Neural progenitor cell (in vitro differentiated cells): Measurements from ENCODE around the gene CACNA1D. TPM values are rescaled to one million over a fixed set of nuclear protein-coding genes. Genes with fewer than 3 reads are reported as not detected.

Experiments used
- DNase-seq: peaks from one replicate; pipeline ENCODE4 v3.0.0-alpha.2; 2016; ENCODE audit warnings: low spot score
- H2AFZ ChIP-seq: fragments of 200-600 bp; sonication (generic); replicated peaks from 2 replicates; pipeline ENCODE4 v1.6.1; 2016; ENCODE audit warnings: antibody characterized with exemption
- H3F3A ChIP-seq: fragments of 200-600 bp; sonication (generic); 2 replicates; pipeline ENCODE4 v1.6.1; 2016; ENCODE audit warnings: antibody characterized with exemption, low read depth
- H3K27ac ChIP-seq: fragments of 200-600 bp; sonication (generic); 2 replicates; pipeline ENCODE4 v1.5.1; 2016; ENCODE audit warnings: mild to moderate bottlenecking
- H3K27me3 ChIP-seq: fragments of 200-600 bp; sonication (generic); 2 replicates; pipeline ENCODE4 v1.6.1; 2016; ENCODE audit warnings: mild to moderate bottlenecking, moderate library complexity
- H3K36me3 ChIP-seq: fragments of 200-600 bp; sonication (generic); 2 replicates; pipeline ENCODE4 v1.5.1; 2016
- H3K4me1 ChIP-seq: fragments of 200-600 bp; sonication (generic); 2 replicates; pipeline ENCODE4 v1.6.1; 2016; ENCODE audit warnings: mixed run types
- H3K4me2 ChIP-seq: fragments of 200-600 bp; sonication (generic); 2 replicates; pipeline ENCODE4 v1.6.1; 2016
- H3K4me3 ChIP-seq: fragments of 200-600 bp; sonication (generic); 2 replicates; pipeline ENCODE4 v1.5.1; 2016
- H3K79me2 ChIP-seq: fragments of 200-600 bp; sonication (generic); 2 replicates; pipeline ENCODE4 v1.6.1; 2016; ENCODE audit warnings: low read depth
- H3K9ac ChIP-seq: fragments of 200-600 bp; sonication (generic); 2 replicates; pipeline ENCODE4 v1.6.1; 2016
- H3K9me3 ChIP-seq: fragments of 200-600 bp; sonication (generic); 2 replicates; pipeline ENCODE4 v1.5.1; 2016; ENCODE audit warnings: low read depth
- H4K20me1 ChIP-seq: fragments of 200-600 bp; sonication (generic); 2 replicates; pipeline ENCODE4 v1.6.1; 2016; ENCODE audit warnings: low read depth
- H3K27ac Mint-ChIP-seq: 3 replicates; pipeline ENCODE4 v1.8.0; 2021; ENCODE audit warnings: mixed read lengths
- H3K27me3 Mint-ChIP-seq: 2 replicates; pipeline ENCODE4 v1.8.0; 2022; ENCODE audit warnings: low read depth, mild to moderate bottlenecking, inconsistent platforms, moderate library complexity, mixed read lengths; ENCODE audit not compliant: insufficient read depth
- H3K36me3 Mint-ChIP-seq: 3 replicates; pipeline ENCODE4 v1.8.0; 2021; ENCODE audit warnings: mixed read lengths
- H3K4me1 Mint-ChIP-seq: 3 replicates; pipeline ENCODE4 v1.8.0; 2021; ENCODE audit warnings: mixed read lengths
- H3K4me3 Mint-ChIP-seq: 3 replicates; pipeline ENCODE4 v1.8.0; 2021; ENCODE audit warnings: mild to moderate bottlenecking, moderate library complexity, mixed read lengths
- H3K9me3 Mint-ChIP-seq: 3 replicates; pipeline ENCODE4 v1.8.0; 2020; ENCODE audit warnings: mixed read lengths
- EZH2 ChIP-seq: fragments of 200-600 bp; sonication (generic); IDR thresholded peaks from 2 replicates; pipeline ENCODE4 v1.6.1; 2017; ENCODE audit warnings: antibody characterized with exemption, mild to moderate bottlenecking, moderate library complexity
- EZH2phosphoT487 ChIP-seq: fragments of 200-600 bp; sonication (generic); IDR thresholded peaks from 2 replicates; pipeline ENCODE4 v1.6.1; 2017; ENCODE audit warnings: antibody characterized with exemption
- total RNA-seq: library from RNA; depleted of rRNA; stranded (reverse); fragments of >200 nt; gene quantifications from 2 replicates; pipeline ENCODE4 v1.2.3, GENCODE V29; 2015; ENCODE audit warnings: low replicate concordance
- TF ChIP-seq, protein P1 (sequence below): fragments of 200-600 bp; sonication (generic); IDR thresholded peaks from 2 replicates; pipeline ENCODE4 v1.5.1; 2017; ENCODE audit warnings: antibody characterized with exemption, mild to moderate bottlenecking

Gene CACNA1D
- total RNA-seq, 1 donor from 2014 or later: 4.7 TPM

DNA sequence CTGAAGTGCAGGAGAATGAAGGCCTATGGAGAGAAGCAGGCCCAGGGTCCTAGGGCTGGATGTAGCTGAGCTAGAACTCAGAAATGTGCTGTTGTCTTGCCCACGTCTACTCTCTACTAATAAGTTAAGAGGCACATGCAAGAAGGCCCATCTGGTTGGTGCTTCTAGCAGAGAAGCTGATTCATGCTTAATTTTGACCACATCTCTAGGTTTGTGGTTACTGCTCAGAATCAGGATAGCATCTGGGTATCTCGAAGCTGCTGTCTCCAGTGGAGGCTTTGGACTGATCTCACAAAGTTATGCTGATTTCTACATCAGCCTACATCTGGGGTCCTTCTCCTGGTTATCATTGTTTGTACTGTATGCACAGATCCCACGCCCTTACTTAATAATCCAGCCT lies 87.3 kb downstream of the CACNA1D start:
- Mint-ChIP-seq H3K27ac (no peak overlapping the region), H3K9me3 (no peaks in the 10 kb centered on the region), H3K4me3 (no peak overlapping the region), H3K36me3 (no peaks in the 10 kb centered on the region), H3K4me1 (peaks cover 25% of the 10 kb centered on the region), H3K27me3 (peaks cover 8% of the 10 kb centered on the region)
- no peak overlapping the region for H3K4me3 ChIP-seq
- H3K36me3 ChIP-seq: no peaks in the 10 kb centered on the region
- DNase-seq: no peak
- H3K9me3 ChIP-seq: no peaks in the 10 kb centered on the region
- peaks cover 4% of the 10 kb centered on the region for H3K4me1 ChIP-seq
- H2AFZ ChIP-seq: no peak overlapping the region
- no peak overlapping the region for H3K4me2 ChIP-seq
- no peaks in the 10 kb centered on the region for H3K79me2 ChIP-seq
- TF ChIP-seq, protein P1, sequence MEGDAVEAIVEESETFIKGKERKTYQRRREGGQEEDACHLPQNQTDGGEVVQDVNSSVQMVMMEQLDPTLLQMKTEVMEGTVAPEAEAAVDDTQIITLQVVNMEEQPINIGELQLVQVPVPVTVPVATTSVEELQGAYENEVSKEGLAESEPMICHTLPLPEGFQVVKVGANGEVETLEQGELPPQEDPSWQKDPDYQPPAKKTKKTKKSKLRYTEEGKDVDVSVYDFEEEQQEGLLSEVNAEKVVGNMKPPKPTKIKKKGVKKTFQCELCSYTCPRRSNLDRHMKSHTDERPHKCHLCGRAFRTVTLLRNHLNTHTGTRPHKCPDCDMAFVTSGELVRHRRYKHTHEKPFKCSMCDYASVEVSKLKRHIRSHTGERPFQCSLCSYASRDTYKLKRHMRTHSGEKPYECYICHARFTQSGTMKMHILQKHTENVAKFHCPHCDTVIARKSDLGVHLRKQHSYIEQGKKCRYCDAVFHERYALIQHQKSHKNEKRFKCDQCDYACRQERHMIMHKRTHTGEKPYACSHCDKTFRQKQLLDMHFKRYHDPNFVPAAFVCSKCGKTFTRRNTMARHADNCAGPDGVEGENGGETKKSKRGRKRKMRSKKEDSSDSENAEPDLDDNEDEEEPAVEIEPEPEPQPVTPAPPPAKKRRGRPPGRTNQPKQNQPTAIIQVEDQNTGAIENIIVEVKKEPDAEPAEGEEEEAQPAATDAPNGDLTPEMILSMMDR: no peak
- no peak for TF ChIP-seq EZH2
- no peak for TF ChIP-seq EZH2phosphoT487
- no peaks in the 10 kb centered on the region for H4K20me1 ChIP-seq
- H3K9ac ChIP-seq: no peak overlapping the region
- no peaks in the 10 kb centered on the region for H3K27me3 ChIP-seq
- H3K27ac ChIP-seq: no peak overlapping the region
- H3F3A ChIP-seq: no peaks in the 10 kb centered on the region

DNA sequence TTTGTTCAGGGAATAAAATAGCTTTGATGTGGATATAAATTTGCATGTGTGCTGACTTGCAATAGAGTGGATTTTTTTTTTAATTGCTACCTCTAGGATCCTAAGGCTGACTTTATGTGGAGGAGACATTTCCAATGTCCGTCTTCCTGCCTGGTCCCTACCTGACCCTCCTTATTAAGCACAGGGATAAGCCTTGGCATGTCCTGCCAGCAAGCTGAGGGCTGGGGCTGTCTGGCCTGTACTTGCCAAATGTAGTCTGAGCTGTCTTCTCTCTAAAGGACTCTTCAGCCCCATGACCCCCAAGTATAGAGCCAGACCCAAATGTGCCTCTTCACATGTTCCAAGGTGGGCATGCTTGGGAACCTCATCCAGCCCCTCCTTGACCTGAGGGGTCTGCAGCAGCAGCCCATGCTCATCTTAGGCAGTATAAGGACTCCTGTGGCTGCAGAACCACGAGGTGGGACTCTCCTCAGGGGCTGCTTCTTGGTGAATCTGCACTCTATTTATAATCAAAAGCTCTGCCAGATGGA lies 88.8 kb downstream of the CACNA1D start:
- no peak for TF ChIP-seq EZH2
- TF ChIP-seq, protein P1: no peak
- no peak for TF ChIP-seq EZH2phosphoT487
- H3K4me1 Mint-ChIP-seq: peaks cover 28% of the 10 kb centered on the region
- Histone ChIP-seq H3K27ac (no peak overlapping the region), H3K9ac (no peak overlapping the region), H3K9me3 (no peaks in the 10 kb centered on the region), H3K4me2 (no peak overlapping the region), H3K36me3 (no peaks in the 10 kb centered on the region), H3K27me3 (no peaks in the 10 kb centered on the region), H4K20me1 (no peaks in the 10 kb centered on the region), H3K4me3 (no peak overlapping the region), H2AFZ (no peak overlapping the region), H3K79me2 (no peaks in the 10 kb centered on the region), H3F3A (no peaks in the 10 kb centered on the region), H3K4me1 (peaks cover 7% of the 10 kb centered on the region)
- peaks cover 8% of the 10 kb centered on the region for H3K27me3 Mint-ChIP-seq
- H3K4me3 Mint-ChIP-seq: no peak overlapping the region
- H3K36me3 Mint-ChIP-seq: no peaks in the 10 kb centered on the region
- H3K27ac Mint-ChIP-seq: no peak overlapping the region
- no peak for DNase-seq
- H3K9me3 Mint-ChIP-seq: no peaks in the 10 kb centered on the region

DNA sequence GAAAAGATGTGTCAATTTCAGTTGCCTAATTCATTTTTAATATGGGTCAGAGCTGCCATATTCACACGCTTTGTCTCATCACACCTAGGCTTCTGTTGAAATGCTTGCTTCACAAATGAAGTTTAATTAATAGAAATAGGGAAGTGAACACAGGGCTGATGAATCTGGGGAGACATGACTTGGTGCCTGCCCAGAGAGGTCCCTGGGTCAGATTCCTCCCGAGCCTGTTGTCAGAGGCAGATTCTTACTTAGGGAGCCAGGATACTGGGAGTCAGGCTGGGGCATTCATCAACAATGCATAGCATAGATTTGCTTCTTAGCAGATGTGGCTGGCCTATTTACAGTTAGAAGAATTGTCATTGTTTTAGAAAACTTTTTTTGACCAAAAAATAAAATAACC lies 90.6 kb downstream of the CACNA1D start:
- Mint-ChIP-seq H3K4me1 (peaks cover 33% of the 10 kb centered on the region), H3K27me3 (peaks cover 18% of the 10 kb centered on the region)

More for the DNA sequence above, 90.6 kb downstream of the CACNA1D start:
- Mint-ChIP-seq H3K27ac (no peak overlapping the region), H3K9me3 (no peaks in the 10 kb centered on the region), H3K36me3 (no peaks in the 10 kb centered on the region), H3K4me3 (no peak overlapping the region)
- Histone ChIP-seq H3K27ac (no peak overlapping the region), H4K20me1 (no peaks in the 10 kb centered on the region), H3K4me3 (no peak overlapping the region), H3F3A (no peaks in the 10 kb centered on the region), H3K27me3 (no peaks in the 10 kb centered on the region), H3K36me3 (no peaks in the 10 kb centered on the region), H3K4me2 (no peak overlapping the region), H2AFZ (no peak overlapping the region), H3K4me1 (peaks cover 10% of the 10 kb centered on the region), H3K79me2 (no peaks in the 10 kb centered on the region), H3K9me3 (no peaks in the 10 kb centered on the region), H3K9ac (no peak overlapping the region)
- peak; percentile 13 for DNase-seq
- TF ChIP-seq EZH2 (no peak), EZH2phosphoT487 (no peak)
- TF ChIP-seq, protein P1: no peak
